ENCODE measurements around the gene KHSRP. TPM values are rescaled to one million over a fixed set of nuclear protein-coding genes. Genes with fewer than 3 reads are reported as not detected.

Gene KHSRP
- total RNA-seq, 1 donor: 86.5 TPM

DNA sequence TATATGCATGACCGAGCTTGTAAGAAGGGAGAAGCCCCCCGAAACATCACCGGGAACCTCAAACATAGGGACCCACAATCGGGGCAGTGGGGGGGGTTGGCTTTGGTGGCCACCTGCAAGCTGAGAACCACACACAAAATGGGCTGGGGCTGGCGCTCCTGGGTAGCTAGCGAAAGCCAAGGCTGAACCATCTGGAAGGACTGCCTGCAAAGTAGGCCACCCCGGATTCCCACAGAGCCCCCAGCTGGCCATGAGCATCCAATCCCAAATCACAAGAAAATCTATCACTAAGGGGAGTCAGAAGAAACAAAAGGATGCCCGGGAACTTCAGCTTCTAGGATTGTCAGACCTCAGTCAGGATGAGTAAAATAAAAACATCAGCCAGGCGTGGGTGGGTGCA, 46.1 kb downstream of the KHSRP start:
- no peak for DNase-seq (ENCODE audit: low read depth)
- TF ChIP-seq, protein P1, sequence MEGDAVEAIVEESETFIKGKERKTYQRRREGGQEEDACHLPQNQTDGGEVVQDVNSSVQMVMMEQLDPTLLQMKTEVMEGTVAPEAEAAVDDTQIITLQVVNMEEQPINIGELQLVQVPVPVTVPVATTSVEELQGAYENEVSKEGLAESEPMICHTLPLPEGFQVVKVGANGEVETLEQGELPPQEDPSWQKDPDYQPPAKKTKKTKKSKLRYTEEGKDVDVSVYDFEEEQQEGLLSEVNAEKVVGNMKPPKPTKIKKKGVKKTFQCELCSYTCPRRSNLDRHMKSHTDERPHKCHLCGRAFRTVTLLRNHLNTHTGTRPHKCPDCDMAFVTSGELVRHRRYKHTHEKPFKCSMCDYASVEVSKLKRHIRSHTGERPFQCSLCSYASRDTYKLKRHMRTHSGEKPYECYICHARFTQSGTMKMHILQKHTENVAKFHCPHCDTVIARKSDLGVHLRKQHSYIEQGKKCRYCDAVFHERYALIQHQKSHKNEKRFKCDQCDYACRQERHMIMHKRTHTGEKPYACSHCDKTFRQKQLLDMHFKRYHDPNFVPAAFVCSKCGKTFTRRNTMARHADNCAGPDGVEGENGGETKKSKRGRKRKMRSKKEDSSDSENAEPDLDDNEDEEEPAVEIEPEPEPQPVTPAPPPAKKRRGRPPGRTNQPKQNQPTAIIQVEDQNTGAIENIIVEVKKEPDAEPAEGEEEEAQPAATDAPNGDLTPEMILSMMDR (IDR thresholded peaks at IDR 0.05; ENCODE audit: insufficient read depth, low read length): no peak
- H3K4me3 ChIP-seq (ENCODE audit: low read depth, low read length): no peak overlapping the region

DNA sequence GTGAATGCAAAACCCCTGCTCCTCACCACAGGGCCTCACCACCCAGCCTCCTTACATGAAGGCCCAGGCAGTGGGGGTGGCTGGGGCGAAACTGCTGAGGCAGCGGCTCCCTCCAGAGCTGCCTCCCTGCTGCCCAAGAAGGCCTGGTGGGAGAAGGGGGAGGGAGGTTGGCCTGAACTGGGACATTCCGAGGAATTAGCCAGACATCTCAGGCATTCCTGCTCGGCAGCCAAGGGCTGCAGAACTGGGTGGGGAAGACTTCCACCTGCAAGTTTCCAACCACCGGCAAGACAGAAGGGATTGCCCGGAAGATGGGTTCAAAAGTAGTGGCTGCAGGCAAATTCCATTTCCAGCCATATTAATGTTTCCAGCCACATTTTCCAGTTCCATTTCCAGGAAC, 46.6 kb downstream of the KHSRP start:
- DNase-seq (ENCODE audit: low read depth): peak; percentile 78
- TF ChIP-seq, protein P1 (IDR thresholded peaks at IDR 0.05; ENCODE audit: insufficient read depth, low read length): no peak
- H3K4me3 ChIP-seq (ENCODE audit: low read depth, low read length): no peak overlapping the region

DNA sequence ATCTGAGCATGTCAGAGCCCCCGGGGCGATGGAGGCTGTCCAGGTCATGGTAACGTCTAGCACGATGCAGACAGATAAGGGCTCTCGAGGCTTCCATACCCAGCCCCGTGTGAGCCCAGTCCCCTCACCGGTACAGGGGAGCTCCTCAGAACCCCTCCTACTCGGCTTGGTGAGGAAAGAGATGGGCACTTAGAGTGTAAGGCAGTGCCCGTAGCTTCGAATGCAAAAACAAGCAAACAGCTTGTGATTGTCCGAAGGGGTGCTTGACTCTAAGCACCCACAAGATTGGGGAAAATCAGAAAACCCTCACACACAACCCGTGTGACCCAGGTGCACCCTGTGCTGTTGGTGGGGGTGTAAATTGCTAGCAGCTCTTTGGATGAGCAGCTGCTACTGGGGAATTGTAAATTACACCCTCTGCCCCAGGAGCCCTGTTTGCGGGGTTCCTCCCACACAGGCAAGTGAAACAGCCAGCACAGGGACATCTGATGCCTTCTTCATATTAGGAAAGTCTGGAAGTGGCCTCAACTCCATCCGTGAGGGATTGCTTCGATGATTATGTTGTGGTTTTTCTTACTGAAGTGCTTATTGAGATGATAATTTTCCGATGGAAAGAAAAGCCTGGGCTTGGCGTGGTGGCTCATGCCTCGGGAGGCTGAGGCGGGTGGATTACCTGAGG, 48.0 kb downstream of the KHSRP start:
- TF ChIP-seq, protein P1 (IDR thresholded peaks at IDR 0.05; ENCODE audit: insufficient read depth, low read length): no peak
- H3K4me3 ChIP-seq (ENCODE audit: low read depth, low read length): no peak overlapping the region
- DNase-seq (ENCODE audit: low read depth): no peak

DNA sequence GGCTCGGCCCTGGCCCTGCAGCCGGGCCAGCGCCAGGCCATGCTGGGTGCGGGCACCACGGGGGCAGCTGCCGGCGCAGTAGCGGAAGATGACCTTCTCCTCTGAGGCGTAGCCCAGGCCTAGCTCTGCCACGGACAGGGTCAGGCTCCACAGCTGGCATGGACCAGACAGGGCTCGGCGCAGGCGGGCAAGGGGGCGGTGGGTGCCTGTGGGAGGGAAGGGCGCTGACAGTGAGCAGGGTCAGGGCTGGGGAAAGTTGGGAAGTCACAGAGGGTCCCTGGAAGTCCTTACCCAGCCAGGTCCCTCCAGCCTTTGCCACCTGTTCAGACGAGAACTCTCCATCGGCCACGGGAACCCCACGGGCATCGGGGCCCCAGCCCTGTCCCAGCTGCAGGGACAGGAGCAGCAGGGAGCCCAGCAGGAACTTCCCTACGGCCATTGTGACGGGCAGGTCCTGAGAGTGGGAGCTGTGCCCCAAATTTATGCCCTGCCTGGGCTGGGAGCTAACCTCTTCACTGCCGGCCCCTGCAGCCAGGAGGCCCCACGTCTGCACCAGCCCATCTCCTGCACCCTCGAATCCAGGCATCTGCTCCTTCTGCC, 49.1 kb downstream of the KHSRP start, which contains the start of gene PSPN:
TSS of gene PSPN (minus strand) at position 523 of the 600 bp plus-strand sequence. CDS start at position 439, 84 bp downstream.
- no peak for DNase-seq (ENCODE audit: low read depth)
- no peak within 1 kb of the TSS for H3K4me3 ChIP-seq (ENCODE audit: low read depth, low read length)
- TF ChIP-seq, protein P1 (IDR thresholded peaks at IDR 0.05; ENCODE audit: insufficient read depth, low read length): no peak

DNA sequence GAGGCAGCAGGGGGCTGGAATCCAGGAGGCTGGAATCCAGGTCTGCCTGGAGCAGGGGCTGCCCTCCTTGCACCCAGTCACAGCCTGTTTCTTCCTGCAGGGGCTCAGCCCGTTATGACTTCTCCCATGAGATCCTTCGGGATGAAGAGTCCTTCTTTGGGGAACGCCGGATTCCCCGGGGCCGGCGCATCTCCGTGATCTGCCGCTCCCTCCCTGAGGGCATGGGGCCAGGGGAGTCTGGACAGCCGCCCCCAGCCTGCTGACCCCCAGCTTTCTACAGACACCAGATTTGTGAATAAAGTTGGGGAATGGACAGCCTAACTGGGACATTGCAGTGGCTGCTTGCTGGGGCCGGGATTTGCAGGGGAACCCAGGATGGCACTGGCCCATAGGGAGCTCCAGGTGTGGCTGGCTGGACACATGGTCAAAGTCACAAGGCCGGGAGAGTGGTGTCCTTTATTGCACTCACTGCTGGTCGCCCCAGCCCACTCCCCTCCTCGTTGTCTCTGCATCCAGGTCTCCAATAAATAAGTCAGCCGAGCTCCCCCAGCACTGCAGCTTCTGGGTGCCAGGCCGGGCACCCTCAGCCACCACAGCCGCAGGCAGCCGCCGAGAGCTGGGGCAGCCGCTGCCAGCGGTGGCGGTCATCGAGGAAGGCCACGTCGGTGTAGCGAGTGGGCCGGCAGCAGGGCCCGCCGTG, 49.8 kb downstream of the KHSRP start:
- TF ChIP-seq, protein P1 (IDR thresholded peaks at IDR 0.05; ENCODE audit: insufficient read depth, low read length): no peak
- DNase-seq (ENCODE audit: low read depth): no peak

DNA sequence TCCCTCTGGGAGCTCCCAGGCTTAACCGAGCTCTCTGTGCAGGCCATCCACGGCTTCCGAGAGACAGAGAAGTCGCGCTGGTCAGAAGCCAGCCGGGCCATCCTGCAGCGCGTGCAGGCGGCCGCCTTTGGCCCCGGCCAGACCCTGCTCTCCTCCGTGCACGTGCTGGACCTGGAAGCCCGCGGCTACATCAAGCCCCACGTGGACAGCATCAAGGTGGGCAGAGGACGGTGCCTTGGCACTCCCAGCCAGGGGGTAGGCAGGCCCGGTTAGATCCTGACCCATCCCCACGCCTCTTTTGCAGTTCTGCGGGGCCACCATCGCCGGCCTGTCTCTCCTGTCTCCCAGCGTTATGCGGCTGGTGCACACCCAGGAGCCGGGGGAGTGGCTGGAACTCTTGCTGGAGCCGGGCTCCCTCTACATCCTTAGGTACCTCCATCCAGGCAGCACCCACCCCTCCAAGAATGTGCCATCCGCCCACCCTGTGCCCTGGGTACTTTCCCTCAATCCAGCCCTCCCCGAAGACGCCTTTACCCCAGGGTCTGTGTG, 50.4 kb downstream of the KHSRP start:
- no peak for DNase-seq (ENCODE audit: low read depth)
- H3K4me3 ChIP-seq (ENCODE audit: low read depth, low read length): peak overlapping the region; percentile 70
- TF ChIP-seq, protein P1 (IDR thresholded peaks at IDR 0.05; ENCODE audit: insufficient read depth, low read length): no peak

More for the DNA sequence above, 49.8 kb downstream of the KHSRP start:
- H3K4me3 ChIP-seq (ENCODE audit: low read depth, low read length): no peak overlapping the region

Data from fibroblast of the aortic adventitia (primary cell).